Trophoblast cell (in vitro differentiated cells and primary cell): Measurements from ENCODE around the gene ZNG1F.
"Not testable (repeated sequence)": the region's sequence is repeated elsewhere in the genome, so short reads cannot be mapped to it uniquely, and the experiment has no call there.

ENCODE experiments used
- DNase-seq, 2 donors: peaks; one replicate each; pipeline ENCODE4 v3.0.0-alpha.2; 2016
- H2AFZ ChIP-seq: 2 replicates; pipeline ENCODE4 v1.6.1; 2013; ENCODE audit warnings: low read length, moderate library complexity, mild to moderate bottlenecking; ENCODE audit not compliant: insufficient read depth, poor library complexity
- H2AK5ac ChIP-seq: 2 replicates; pipeline ENCODE4 v1.6.1; 2013; ENCODE audit warnings: mild to moderate bottlenecking, low read length
- H2BK120ac ChIP-seq: 2 replicates; pipeline ENCODE4 v1.6.1; 2013; ENCODE audit warnings: low read length, mild to moderate bottlenecking, moderate library complexity; ENCODE audit not compliant: insufficient read depth, poor library complexity
- H2BK12ac ChIP-seq: 2 replicates; pipeline ENCODE4 v1.6.1; 2013; ENCODE audit warnings: mild to moderate bottlenecking, low read length, moderate library complexity
- H2BK5ac ChIP-seq: 2 replicates; pipeline ENCODE4 v1.6.1; 2013; ENCODE audit warnings: low read length, low read depth, moderate library complexity, mild to moderate bottlenecking; ENCODE audit not compliant: poor library complexity
- H3K14ac ChIP-seq: 2 replicates; pipeline ENCODE4 v1.6.1; 2013; ENCODE audit warnings: mild to moderate bottlenecking, low read length
- H3K18ac ChIP-seq: 2 replicates; pipeline ENCODE4 v1.6.1; 2013; ENCODE audit warnings: mild to moderate bottlenecking, low read length
- H3K23ac ChIP-seq: 2 replicates; pipeline ENCODE4 v1.6.1; 2013; ENCODE audit warnings: low read length
- H3K27ac ChIP-seq: 2 replicates; pipeline ENCODE4 v1.5.1; 2013; ENCODE audit warnings: low read depth, mild to moderate bottlenecking, inconsistent platforms, low read length, moderate library complexity
- H3K27me3 ChIP-seq: 2 replicates; pipeline ENCODE4 v1.6.1; 2013; ENCODE audit warnings: inconsistent platforms, mild to moderate bottlenecking, low read length, moderate library complexity; ENCODE audit not compliant: insufficient read depth
- H3K36me3 ChIP-seq, 2 experiments: 1 replicate in 1 of 2; 2 replicates in 1 of 2; pipeline ENCODE4 v1.6.1; 2013; ENCODE audit warnings: low read length in 2 of 2, mild to moderate bottlenecking in 2 of 2, moderate library complexity in 1 of 2; ENCODE audit not compliant: insufficient read depth in 2 of 2, control insufficient read depth in 1 of 2
- H3K4ac ChIP-seq: 2 replicates; pipeline ENCODE4 v1.6.1; 2013; ENCODE audit warnings: low read depth, mild to moderate bottlenecking, low read length, moderate library complexity
- H3K4me1 ChIP-seq, 2 experiments: 1 replicate in 1 of 2; 2 replicates in 1 of 2; pipeline ENCODE4 v1.6.1; 2013; ENCODE audit warnings: low read length in 2 of 2, mild to moderate bottlenecking in 2 of 2, moderate library complexity in 1 of 2; ENCODE audit not compliant: insufficient read depth in 2 of 2, control insufficient read depth in 1 of 2
- H3K4me2 ChIP-seq: 2 replicates; pipeline ENCODE4 v1.6.1; 2013; ENCODE audit warnings: inconsistent platforms, mild to moderate bottlenecking, low read length, moderate library complexity
- H3K4me3 ChIP-seq: 2 replicates; pipeline ENCODE4 v1.5.1; 2013; ENCODE audit warnings: mild to moderate bottlenecking, low read depth, low read length, inconsistent platforms
- H3K79me1 ChIP-seq: one replicate; pipeline ENCODE4 v1.6.1; 2013; ENCODE audit warnings: low read length
- H3K79me2 ChIP-seq: 2 replicates; pipeline ENCODE4 v1.6.1; 2013; ENCODE audit warnings: low read length, mild to moderate bottlenecking; ENCODE audit not compliant: control insufficient read depth, insufficient read depth, poor library complexity
- H3K9ac ChIP-seq: 2 replicates; pipeline ENCODE4 v1.6.1; 2013; ENCODE audit warnings: mild to moderate bottlenecking, low read length
- H3K9me3 ChIP-seq: 2 replicates; pipeline ENCODE4 v1.6.1; 2013; ENCODE audit warnings: low read depth, mild to moderate bottlenecking, control low read depth, inconsistent platforms, low read length; ENCODE audit not compliant: insufficient read depth
- H4K12ac ChIP-seq: 2 replicates; pipeline ENCODE4 v1.6.1; 2013; ENCODE audit warnings: low read depth, mild to moderate bottlenecking, low read length, moderate library complexity
- H4K8ac ChIP-seq: 2 replicates; pipeline ENCODE4 v1.6.1; 2013; ENCODE audit warnings: low read depth, mild to moderate bottlenecking, low read length, moderate library complexity
- H4K91ac ChIP-seq: one replicate; pipeline ENCODE4 v1.6.1; 2013; ENCODE audit warnings: low read depth, mild to moderate bottlenecking, low read length, moderate library complexity
- WGBS: extraction: QIAGEN DNeasy Blood & Tissue Kit; methylation state at CpG from one replicate; pipeline ENCODE4 v1.1.7; 2013; ENCODE audit warnings: missing lambda C conversion rate; ENCODE audit not compliant: insufficient read length, insufficient coverage; ENCODE audit errors: extremely low coverage; 5-methylcytosine and 5-hydroxymethylcytosine counted together

The ZNG1F gene

GRCh38 chr9:41120696-41121095 is 68.4 kb downstream of the ZNG1F start:
- not testable (repeated sequence) for H4K8ac ChIP-seq, H3K4ac ChIP-seq, H3K79me1 ChIP-seq, H4K91ac ChIP-seq, H2AK5ac ChIP-seq, H2AFZ ChIP-seq, H3K9ac ChIP-seq, H3K9me3 ChIP-seq, H3K4me3 ChIP-seq, H2BK12ac ChIP-seq, H3K27ac ChIP-seq, H2BK120ac ChIP-seq, H3K79me2 ChIP-seq, H3K27me3 ChIP-seq, DNase-seq, H3K14ac ChIP-seq, H3K4me1 ChIP-seq, H3K36me3 ChIP-seq, H3K4me2 ChIP-seq, H3K18ac ChIP-seq, H2BK5ac ChIP-seq, H4K12ac ChIP-seq, H3K23ac ChIP-seq
- no CpG with 5 or more reads among the region's 4 CpGs for WGBS

- no CpG with 5 or more reads among the region's 5 CpGs for WGBS
- H4K8ac ChIP-seq, H3K27ac ChIP-seq, H3K4me2 ChIP-seq, H3K4me1 ChIP-seq, H3K9me3 ChIP-seq, H3K4me3 ChIP-seq, H3K36me3 ChIP-seq, H3K14ac ChIP-seq, DNase-seq, H2BK12ac ChIP-seq, H3K23ac ChIP-seq, H3K79me2 ChIP-seq, H4K91ac ChIP-seq, H4K12ac ChIP-seq, H3K27me3 ChIP-seq, H3K4ac ChIP-seq, H2BK120ac ChIP-seq, H3K9ac ChIP-seq, H3K18ac ChIP-seq, H2BK5ac ChIP-seq, H2AK5ac ChIP-seq, H2AFZ ChIP-seq, H3K79me1 ChIP-seq: not testable (repeated sequence)
Observed at GRCh38 chr9:41119719-41120118, 69.4 kb downstream of the ZNG1F start.

- DNase-seq, H3K9ac ChIP-seq, H3K14ac ChIP-seq, H3K36me3 ChIP-seq, H2BK12ac ChIP-seq, H4K12ac ChIP-seq, H3K4me3 ChIP-seq, H3K4me1 ChIP-seq, H2AFZ ChIP-seq, H3K27me3 ChIP-seq, H3K79me2 ChIP-seq, H3K18ac ChIP-seq, H3K23ac ChIP-seq, H4K8ac ChIP-seq, H3K79me1 ChIP-seq, H2BK5ac ChIP-seq, H3K4me2 ChIP-seq, H3K4ac ChIP-seq, H2AK5ac ChIP-seq, H2BK120ac ChIP-seq, H3K9me3 ChIP-seq, H3K27ac ChIP-seq, H4K91ac ChIP-seq: not testable (repeated sequence)
- no CpG with 5 or more reads among the region's 7 CpGs for WGBS
Observed at GRCh38 chr9:41119311-41119710, 69.8 kb downstream of the ZNG1F start.

GRCh38 chr9:41113348-41113747 is 75.8 kb downstream of the ZNG1F start:
- not testable (repeated sequence) for H3K4me1 ChIP-seq, H4K91ac ChIP-seq, H3K27me3 ChIP-seq, H4K12ac ChIP-seq, H2BK120ac ChIP-seq, H3K23ac ChIP-seq, H3K79me1 ChIP-seq, DNase-seq, H4K8ac ChIP-seq, H2AK5ac ChIP-seq, H2AFZ ChIP-seq, H2BK5ac ChIP-seq, H3K27ac ChIP-seq, H3K18ac ChIP-seq, H3K79me2 ChIP-seq, H2BK12ac ChIP-seq, H3K9ac ChIP-seq, H3K14ac ChIP-seq, H3K36me3 ChIP-seq, H3K4me3 ChIP-seq, H3K4me2 ChIP-seq, H3K9me3 ChIP-seq, H3K4ac ChIP-seq
- WGBS = no CpG with 5 or more reads among the region's 14 CpGs
